ENCODE measurements around the gene TXNIP.

The TXNIP gene

DNA sequence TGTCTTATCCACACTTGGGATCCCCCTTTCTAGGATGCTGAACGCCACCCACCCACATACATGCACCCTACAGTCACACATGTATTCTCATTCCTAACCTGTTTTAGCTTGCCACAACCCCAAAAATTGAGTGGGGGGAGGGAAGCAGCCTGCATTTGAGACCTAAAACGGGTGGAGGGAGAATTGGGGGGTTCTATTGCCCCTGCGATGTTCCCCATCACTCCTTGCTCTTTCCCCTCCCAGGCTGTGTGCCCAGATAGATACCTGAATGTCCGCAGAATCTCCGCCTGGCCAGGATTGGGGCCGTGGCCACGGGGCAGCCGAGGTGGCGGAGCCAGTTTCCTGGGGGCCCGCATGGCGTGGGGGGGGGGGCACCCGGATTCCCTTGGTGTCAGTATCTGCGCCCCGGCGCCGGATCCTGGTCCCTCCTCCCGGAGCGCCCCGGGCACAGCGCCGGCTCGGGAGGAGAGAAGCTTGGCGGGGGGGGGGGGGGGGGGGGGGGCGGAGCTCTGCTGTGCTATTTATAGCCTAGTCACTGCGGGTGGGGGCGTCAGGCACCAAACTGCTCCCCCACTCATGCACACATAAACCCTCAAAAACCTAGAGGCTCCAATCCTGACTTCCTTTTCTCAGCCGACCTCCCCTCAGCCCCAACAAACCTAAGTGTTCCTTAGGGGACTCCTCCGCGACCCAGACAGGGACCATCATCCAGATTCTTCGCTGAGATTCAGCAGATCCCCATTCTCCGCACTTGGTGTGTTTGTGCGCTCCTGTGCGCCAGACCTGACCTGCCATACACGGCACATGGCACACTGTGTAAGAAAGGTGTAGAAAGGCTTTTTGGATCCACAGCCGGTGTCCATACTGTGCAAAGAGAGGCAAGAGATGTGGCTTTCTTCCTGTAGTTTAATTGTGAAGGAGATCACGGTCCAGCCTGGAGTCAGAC, 33.9 kb downstream of the TXNIP start:
- no peak for DNase-seq (ENCODE audit: low read depth)

DNA sequence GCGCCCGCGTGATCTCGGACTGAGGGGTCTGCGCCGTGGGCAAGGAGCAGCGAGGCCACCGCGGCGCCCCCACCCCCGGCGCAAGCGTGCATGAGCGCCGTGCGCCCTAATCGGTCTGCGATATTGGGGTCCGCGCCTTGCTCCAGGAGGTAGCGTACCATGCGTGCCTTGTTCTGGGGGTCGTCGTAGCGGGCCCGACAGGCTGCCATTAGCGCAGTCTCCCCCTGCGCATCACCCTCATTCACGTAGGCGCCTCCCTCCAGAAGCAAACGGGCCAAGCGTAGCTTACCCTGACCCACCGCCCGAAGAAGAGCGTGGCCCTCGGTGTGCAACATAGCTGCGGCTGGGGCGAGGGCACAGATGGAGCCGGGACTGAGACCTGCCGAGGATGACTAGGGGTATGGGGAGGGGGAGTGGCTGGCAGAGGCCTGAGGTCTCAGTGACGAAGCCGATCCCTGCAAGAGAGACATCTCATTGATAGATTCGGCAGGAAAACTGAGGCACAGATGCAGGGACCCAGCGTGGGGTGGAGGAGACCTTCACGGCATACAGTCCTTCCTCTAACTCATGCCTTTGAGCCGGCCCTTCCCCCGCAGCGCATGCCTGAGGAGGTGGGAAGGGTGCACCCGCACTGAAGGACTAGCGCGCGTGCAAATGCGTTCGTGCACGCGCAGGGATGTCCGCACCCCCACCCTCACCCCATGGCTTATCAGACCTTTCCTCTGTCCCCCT, 34.8 kb downstream of the TXNIP start:
- no peak for DNase-seq (ENCODE audit: low read depth)

DNA sequence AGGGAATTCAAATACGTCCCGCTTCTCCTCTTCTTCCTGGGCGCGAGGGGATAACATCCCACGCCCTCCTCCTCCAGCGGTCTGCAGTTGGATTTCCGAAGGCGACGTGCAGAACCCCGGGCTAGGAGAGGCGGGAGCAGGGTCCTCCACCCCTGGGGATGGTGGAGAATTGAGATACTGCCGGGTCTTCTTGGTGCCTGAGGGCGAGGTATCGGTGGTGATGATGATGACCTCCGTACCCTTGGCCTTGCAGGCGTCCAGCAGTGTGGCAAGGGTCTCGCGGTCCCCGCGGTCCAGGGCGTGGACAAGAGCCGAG, 35.3 kb downstream of the TXNIP start:
- DNase-seq (ENCODE audit: low read depth), result no peak

DNA sequence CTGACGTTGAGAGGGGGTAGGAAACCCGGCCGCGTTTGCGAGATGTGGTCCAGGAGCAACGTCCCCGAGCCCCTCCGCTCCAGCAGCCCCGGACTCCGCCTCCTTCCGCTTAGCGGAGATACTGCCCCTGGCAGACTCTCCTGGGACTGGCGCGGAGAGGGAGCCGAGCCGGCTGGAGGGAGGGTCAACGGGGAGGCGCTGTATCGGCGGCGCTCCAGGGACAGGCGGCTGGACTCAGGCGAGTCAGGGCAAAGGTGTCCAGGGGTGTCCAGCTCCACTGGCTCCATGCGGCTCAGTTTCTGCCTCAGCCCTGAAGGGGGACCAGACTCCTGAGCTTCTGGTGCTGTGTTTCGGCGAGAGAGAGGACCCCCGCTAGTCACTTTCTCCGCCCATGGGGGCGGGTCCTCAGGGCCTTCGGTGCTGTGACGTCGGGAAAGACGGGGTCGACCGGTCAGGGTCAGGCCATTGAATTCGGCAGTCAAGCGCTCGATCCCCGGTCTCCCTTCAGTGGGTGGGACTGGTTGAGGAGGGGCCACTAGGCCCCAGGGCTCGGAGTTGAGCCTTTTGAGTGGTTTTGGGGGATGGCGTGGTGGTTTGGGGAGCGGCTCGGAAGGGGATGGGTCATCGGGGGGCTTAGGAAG, 35.8 kb downstream of the TXNIP start:
- peak; percentile 34 for DNase-seq (ENCODE audit: low read depth)

DNA sequence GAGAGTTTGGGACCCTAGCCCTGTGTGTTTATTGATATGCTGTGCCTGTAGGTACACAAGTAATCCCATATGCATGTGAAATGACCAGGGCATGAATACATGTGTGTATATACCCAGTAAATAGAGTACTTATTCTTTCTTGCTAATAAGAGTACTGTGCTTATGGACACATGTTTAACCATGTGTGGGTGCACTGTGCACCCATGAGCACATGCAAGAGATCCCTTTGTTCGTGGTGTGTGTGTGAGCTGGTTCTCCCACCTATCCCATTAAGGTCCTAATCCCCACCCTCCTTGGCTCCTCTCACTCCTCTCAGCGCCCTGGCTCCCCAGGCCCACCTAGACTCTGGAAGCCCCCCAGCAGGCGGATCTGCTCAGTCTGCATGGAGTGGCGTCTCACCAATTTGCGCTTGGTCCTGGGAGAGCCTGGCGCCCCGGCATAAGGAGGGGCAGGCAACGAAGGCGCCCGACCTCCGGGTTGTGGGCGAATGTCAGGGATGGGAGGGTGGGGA, 36.4 kb downstream of the TXNIP start:
- no peak for DNase-seq (ENCODE audit: low read depth)

DNA sequence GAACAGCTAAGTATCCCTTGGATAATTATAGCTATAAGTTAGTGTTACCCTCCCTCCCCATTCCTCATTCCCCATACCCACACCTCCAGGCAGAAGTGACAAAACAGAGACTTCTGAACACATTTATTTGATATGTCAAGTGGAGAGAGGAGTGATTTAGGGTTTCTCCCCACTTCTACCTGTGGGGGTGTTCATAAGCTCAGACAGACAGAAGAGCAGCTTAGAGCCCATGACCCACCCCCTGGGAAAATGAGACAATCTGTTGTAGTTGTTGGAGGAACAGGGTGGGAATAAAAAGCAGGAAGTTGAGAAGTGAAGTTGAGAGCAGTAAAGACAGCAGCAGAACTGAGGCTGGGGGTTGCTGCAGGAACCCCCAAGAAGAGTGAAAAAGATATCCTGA, 37.0 kb downstream of the TXNIP start:
- no peak for DNase-seq (ENCODE audit: low read depth)

DNA sequence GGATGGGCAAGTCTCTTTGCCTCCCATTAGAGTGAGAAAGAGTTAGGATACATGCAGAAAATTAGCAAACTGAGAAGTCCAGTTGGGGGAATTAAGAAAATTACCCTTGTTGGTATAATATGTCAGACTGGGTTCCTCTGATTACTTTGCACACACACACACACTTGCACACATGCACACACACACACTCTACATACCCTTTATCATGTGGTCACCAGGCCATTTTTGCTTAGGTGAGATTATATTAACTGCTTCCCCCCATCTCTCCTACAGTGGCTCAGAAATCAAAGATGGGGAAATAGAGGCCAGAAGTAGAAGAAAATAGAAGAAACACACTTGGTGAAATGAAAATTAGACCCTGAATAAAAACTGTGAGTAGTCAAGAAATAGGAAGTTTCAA, 37.6 kb downstream of the TXNIP start:
- DNase-seq (ENCODE audit: low read depth), result no peak

DNA sequence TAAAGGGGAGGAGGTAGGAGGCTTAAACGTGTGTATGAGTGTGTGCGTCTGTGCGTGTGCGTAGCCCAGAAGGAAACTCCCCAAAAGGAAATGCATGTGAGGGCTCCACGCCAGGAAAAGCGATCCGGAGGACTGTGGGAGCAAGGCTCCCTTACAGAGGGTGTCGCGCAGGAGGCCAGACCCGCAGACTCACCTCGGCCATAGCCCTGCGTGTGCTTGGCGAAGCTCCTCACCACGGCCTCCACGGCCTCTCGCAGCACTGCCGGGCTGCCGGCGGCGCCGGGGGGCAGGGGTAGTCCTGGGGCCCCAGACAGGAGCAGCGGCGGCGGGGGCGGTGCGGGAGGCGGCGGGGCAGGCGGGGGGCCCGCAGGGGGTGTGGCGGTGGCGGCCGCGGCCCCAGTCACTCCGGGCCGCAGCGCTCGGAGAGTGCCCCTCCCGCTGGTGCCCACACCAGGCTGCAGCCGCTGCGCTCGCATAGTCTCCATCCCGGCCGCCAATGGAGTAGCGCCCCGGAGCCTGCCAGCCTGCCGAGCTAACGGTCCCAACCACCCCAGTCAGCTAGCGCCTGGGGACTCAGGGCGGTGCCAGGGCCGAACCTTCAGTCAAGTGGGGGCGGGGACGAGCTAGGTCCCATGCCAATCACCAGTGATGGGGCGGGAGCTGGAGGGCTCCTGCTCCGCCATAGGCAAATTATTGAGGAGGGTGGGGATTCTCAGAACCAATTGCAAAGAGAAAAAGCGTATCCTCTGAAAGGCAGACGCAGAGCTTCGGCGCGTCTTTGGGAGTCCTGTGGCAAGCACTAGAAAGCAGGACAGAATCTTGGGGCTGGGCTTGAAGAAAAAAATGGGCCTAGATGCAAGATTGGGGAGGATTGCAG, 38.7 kb downstream of the TXNIP start, which contains the start of gene LIX1L:
Gene LIX1L (minus strand): TSS at position 575 of the 877 bp plus-strand sequence. CDS start 90 bp downstream, at position 485.
- peak; percentile 86 for DNase-seq (ENCODE audit: low read depth)

DNA sequence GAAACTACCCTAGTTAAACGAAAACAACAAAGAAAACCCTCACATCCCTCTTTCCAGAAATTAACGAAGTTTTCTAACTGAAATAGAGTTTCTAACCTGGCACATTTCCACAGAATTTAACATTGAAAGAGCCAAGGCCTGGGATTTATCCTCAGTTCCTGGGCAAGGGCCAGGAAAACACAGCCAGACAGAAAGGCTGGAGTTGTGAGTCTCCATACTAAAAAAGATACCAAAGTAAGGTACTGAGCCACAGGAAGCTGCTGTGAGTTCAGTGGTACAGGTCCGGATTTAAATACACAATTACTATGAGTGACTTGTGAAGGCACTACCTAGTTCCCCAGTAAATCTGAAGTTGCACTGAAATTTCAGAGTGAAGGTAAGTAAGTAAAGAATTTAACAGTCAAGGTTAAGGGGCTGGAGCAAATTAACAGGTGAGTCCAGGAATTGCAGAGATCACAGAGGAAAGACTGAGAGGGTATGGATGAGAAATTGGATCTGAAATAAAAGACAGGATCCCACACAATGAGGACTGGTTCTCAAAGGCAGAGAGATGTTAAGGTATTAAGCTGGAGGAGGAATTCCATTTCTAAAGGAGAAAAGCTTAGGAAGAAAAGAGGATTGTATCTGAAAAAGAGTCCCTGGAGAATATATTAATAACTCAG, 39.5 kb downstream of the TXNIP start:
- no peak for DNase-seq (ENCODE audit: low read depth)

DNA sequence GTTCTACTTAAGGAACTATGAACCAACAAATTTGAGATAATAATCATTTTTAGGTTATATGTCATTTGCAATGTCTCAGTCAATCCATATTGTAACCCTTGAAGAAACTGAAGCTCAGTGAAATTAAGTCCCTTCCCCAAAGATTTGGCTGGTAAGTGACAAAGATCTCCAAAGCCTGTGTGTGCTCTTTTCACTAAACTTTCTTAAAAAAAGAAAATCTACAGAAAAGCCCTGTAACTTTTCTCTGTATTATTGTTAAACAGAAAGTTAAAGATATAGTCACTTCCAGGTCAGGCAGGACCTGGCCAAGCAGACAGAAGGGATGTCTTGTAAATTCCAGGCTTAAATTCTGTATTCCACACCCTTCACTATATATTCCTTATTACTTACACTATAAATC, 40.0 kb downstream of the TXNIP start:
- no peak for DNase-seq (ENCODE audit: low read depth)

DNA sequence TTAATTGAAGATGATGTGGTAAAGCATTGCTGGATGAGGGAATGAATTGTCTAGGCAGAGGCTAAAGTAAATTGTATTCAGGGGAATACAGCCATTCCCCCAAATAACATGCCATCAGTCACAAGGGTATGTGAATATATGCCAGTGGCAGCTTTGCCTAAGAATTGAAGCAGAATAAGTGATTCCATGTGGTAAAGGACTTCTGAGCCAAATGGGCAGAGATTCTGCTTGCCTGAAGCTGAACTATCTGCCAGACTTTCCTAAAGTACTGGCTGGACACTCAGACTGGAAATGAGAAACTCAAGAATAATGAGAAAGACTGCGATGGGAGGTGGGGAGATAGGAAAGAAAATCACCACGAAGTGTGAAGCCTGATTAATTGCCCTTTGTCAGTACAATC, 40.9 kb downstream of the TXNIP start:
- DNase-seq (ENCODE audit: low read depth), result no peak

DNA sequence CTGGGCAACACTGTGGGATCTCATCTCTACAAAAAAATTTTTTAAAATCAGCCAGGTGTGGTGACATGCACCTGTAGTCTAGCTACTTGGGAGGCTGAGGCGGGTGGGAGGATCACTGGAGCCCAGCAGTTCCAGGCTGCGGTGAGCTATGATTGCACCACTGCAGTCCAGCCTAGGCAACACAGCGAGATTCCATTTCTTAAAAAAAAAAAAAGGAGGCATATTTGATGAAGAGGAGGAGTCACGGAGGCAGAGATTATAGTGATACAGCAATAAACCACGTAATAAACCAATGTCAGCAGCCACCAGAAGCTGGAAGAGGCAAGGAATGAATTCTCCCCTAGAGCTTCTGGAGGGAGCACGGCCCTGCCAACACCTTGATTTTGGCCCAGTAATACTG, 42.5 kb downstream of the TXNIP start:
- DNase-seq (ENCODE audit: low read depth), result no peak

DNA sequence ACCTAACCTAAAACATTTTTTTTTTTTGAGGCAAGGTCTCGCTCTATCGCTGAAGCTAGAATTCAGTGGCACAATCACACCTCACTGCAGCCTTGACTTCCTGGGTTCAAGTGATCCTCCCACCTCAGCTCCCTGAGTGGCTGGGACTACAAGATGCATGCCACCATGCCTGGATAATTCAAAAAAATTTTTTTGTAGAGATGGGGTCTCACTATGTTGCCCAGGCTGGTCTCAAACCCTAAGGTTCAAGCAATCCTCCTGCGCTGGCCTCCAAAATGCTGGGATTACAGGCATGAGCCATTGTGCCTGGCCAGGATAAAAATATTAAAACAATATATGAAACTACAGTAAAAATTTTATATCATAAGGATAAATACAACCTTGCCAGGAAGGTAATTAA, 43.5 kb downstream of the TXNIP start:
- DNase-seq (ENCODE audit: low read depth), result no peak

DNA sequence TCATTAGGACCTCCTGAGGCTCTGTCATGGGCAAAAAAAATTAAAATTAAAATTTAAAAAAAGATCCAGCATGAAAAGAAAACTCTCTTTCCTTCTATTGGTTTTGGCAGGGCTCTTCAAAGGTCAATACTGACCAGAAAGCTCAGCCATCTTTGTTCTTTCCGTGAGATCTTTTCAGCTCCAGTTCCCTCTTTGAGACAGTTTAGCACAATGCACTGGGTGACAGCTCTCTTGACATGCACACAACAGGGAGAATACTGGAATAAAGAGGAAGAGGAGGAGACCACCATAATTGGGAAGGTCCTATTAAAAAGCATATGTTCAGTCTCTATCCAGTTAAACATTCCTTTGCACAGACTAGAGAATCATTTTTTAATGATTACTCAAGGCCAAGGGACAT, 44.9 kb downstream of the TXNIP start:
- no peak for DNase-seq (ENCODE audit: low read depth)

DNA sequence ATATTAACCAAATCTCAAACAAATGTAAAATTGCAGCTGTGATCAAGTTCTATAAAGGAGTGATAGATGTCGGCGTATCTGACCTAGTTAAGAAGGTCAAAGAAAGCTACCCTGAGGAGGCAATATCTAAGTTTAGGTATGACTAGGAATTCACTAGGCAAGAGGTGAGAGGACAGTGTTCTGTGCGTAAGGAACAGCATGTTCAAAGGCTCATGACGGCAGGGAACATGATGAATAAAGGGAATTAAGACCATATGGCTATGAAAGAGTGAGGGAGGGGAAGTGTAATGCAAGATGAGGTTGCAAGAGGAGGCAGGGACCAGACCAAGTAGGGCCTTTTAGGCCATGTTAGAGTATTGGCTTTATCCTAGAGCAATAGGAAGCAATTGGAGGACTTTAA, 47.2 kb downstream of the TXNIP start:
- no peak for DNase-seq (ENCODE audit: low read depth)

DNA sequence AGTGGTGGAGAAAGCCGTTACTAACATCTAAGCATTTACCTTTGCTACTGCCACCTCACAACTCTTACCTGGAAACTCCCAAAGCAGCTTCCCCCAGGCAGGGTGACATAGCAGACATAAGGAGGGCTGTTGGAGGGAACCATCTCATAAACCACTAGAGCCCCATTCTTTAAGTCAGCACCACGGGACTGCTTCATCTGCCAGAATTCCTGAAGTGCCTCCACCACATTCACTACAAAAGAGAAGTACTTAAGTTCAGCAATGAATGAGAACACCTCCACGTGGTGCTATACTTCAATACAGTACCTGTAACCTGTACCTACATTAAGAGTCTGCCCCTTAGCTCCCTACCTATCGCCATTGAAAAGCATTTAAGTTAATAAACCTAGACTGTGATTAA, 48.8 kb downstream of the TXNIP start:
- DNase-seq (ENCODE audit: low read depth), result no peak

DNA sequence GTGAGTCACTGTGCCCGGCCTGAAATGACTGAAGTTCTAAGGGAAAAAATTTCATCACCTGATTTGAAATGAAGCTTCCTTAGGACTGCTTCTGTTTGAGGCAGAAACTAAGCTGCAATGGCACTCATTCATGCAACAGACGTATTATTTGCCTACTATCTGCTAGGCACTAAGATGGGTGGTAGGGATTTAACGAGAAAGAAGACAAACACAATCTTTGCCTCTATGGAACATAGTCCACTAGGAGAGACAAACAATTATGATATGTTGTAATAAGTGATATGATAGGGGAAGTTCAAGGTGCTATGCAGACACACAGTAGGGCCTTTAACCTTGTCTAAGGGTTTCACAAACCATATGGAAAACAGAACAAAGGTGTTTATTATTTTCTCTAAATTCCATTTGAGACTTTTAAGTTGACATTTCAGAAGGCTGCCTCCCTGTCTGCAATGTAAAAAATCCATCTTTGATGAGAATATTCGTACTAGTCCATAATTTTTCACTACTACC, 49.8 kb downstream of the TXNIP start:
- no peak for DNase-seq (ENCODE audit: low read depth)

DNA sequence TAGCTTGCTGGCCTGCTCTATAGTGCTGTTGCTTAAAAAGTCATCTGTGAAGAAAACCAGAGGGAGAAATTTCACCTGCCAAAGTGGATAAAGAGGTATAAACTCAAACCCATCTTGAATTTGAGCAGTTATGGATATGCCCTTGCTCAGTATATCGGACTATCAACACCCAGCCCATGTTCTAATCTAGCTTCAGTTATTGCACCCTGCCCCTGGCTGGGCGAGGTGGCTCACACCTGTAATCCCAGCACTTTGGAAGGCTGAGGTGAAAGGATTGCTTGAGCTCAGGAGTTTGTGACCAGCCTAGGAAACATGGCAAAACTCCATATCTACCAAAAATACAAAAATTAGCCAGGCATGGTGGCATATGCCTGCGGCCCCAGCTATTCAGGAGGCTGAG, 51.8 kb downstream of the TXNIP start:
- DNase-seq (ENCODE audit: low read depth), result no peak

DNA sequence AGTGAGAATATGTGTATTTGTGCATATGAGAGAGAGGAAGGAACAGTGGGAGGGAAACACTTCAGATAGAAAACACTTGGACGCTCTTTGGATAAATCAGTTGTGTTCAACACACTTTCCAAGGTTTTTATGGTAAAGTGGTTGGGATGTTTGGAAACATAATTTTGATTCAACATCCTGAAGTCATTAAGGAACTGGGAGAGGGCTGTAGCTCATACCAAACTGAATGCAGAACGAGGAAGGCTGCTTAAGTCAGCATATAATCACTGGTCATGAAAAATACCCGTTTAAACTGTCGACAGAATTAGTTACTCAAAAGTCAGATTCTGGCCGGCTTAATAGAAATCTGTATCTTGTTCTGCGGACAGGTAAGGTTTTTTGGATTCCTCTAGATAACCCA, 53.5 kb downstream of the TXNIP start:
- DNase-seq (ENCODE audit: low read depth), result no peak

All from stimulated activated CD8-positive, alpha-beta memory T cell treated with anti-CD3 and anti-CD28 coated beads, Interleukin-12 subunit alpha, Interleukin-12 subunit beta, amount 100 ng/mL, for 4 hours (primary cell).